HepG2 (cell line): Measurements from ENCODE around the gene C16orf54. TPM values are rescaled to one million over a fixed set of nuclear protein-coding genes. Genes with fewer than 3 reads are reported as not detected.

Source experiments
- ATAC-seq: fragments of 200-7000 bp; cut with Tn5 transposase; 3 replicates; pipeline ENCODE4 v1.9.1; 2020; ENCODE audit warnings: mild to moderate bottlenecking, moderate library complexity
- BruUV-seq: library from RNA; stranded (reverse); fragments of 400-500 nt; replicated peaks from 2 replicates; lab custom pipeline; 2021; lab: Mats Ljungman, UMichigan
- CTCF ChIA-PET: fragments of 300-600 bp; formaldehyde crosslinking; extraction: SDS; loops from one replicate; lab custom pipeline; 2021; ENCODE audit warnings: low total read pairs, inconsistent platforms, low intra/inter-chr PET ratio; lab: Yijun Ruan, JAX
- POLR2A ChIA-PET: fragments of 350-600 bp; sonication (Branson Sonifier 250); formaldehyde crosslinking; loops from one replicate; lab custom pipeline; 2020; ENCODE audit warnings: antibody characterized with exemption, inconsistent platforms; lab: Yijun Ruan, JAX
- DNase-seq: peaks from one replicate; pipeline ENCODE4 v3.0.0-alpha.2; 2015; ENCODE audit warnings: low spot score
- FAIRE-seq: peaks from 3 replicates; lab custom pipeline; 2011; peaks lifted over from hg19 to GRCh38; lab: Jason Lieb, UNC
- H2AFZ ChIP-seq: one replicate; pipeline ENCODE4 v1.6.1; 2011; ENCODE audit warnings: low read length, inconsistent platforms
- H3K27ac ChIP-seq: fragments of 300-600 bp; 3 replicates; pipeline ENCODE4 v1.8.0; 2011; ENCODE audit warnings: mixed run types, mild to moderate bottlenecking, mixed read lengths, low read length, inconsistent platforms; ENCODE audit not compliant: insufficient read depth; ENCODE audit errors: extremely low read length
- H3K27me3 ChIP-seq, 2 experiments: fragments of 200-600 bp in 1 of 2; 2 replicates in 1 of 2; 3 replicates in 1 of 2; pipeline versions ENCODE4 v1.6.0 to v1.8.0; 2011; ENCODE audit warnings: low read length in 2 of 2, mild to moderate bottlenecking in 2 of 2, moderate library complexity in 2 of 2, inconsistent platforms in 1 of 2; ENCODE audit not compliant: insufficient read depth in 2 of 2, control insufficient read depth in 1 of 2
- H3K36me3 ChIP-seq, 2 experiments: fragments of 200-600 bp in 1 of 2; replicated peaks in 1 of 2; 2 replicates in 1 of 2; 3 replicates in 1 of 2; pipeline versions ENCODE4 v1.5.1 to v1.8.0; 2011; ENCODE audit warnings: low read length in 2 of 2, inconsistent platforms in 1 of 2; ENCODE audit not compliant: insufficient read depth in 2 of 2, control insufficient read depth in 1 of 2
- H3K4me1 ChIP-seq: 2 replicates; pipeline ENCODE4 v1.5.1; 2012; ENCODE audit warnings: low read length, inconsistent platforms; ENCODE audit not compliant: insufficient read depth
- H3K4me2 ChIP-seq: 2 replicates; pipeline ENCODE4 v1.6.0; 2011; ENCODE audit warnings: low read depth, low read length, inconsistent platforms
- H3K4me3 ChIP-seq, 3 experiments: fragments of 200-600 bp in 1 of 3; sonication (generic), shearing (Covaris generic) in 1 of 3; replicated peaks in 1 of 3; 2 replicates each; pipeline ENCODE4 v1.5.1; 2011 to 2016; ENCODE audit warnings: low read length in 3 of 3, inconsistent platforms in 2 of 3, low read depth in 2 of 3, mild to moderate bottlenecking in 2 of 3, control low read depth in 1 of 3, mixed read lengths in 1 of 3; ENCODE audit not compliant: insufficient read depth in 1 of 3
- H3K79me2 ChIP-seq: one replicate; pipeline ENCODE4 v1.6.1; 2011; ENCODE audit warnings: low read length, inconsistent platforms; ENCODE audit not compliant: insufficient read depth
- H3K9ac ChIP-seq: 2 replicates; pipeline ENCODE4 v1.6.0; 2011; ENCODE audit warnings: mild to moderate bottlenecking, low read depth, low read length, inconsistent platforms; ENCODE audit not compliant: insufficient read depth
- H3K9me3 ChIP-seq: 2 replicates; pipeline ENCODE4 v1.5.1; 2012; ENCODE audit warnings: mild to moderate bottlenecking, low read length
- H4K20me1 ChIP-seq: 2 replicates; pipeline ENCODE4 v1.6.0; 2011; ENCODE audit warnings: inconsistent platforms, mild to moderate bottlenecking, low read length, moderate library complexity; ENCODE audit not compliant: insufficient read depth
- CTCF ChIP-seq: sonication (generic); formaldehyde crosslinking; IDR thresholded peaks from 2 replicates; pipeline ENCODE4 v1.5.0; 2020; ENCODE audit warnings: mild to moderate bottlenecking, missing genetic modification reagents, moderate library complexity
- DZIP1 ChIP-seq: sonication (generic); formaldehyde crosslinking; IDR thresholded peaks from 2 replicates; pipeline ENCODE4 v1.5.0; 2020; ENCODE audit warnings: mild to moderate bottlenecking, missing genetic modification reagents
- GATAD1 ChIP-seq: IDR thresholded peaks from 2 replicates; pipeline ENCODE4 v1.6.1; 2016; ENCODE audit warnings: missing genetic modification reagents, missing compliant biosample characterization
- HNRNPUL1 ChIP-seq: fragments of 200-400 bp; formaldehyde crosslinking; IDR thresholded peaks from 2 replicates; pipeline ENCODE4 v1.6.1; 2017; ENCODE audit warnings: low read depth, mild to moderate bottlenecking, low read length, moderate library complexity
- IKZF5 ChIP-seq: IDR thresholded peaks from 2 replicates; pipeline ENCODE4 v1.6.1; 2018; ENCODE audit warnings: missing genetic modification reagents, mild to moderate bottlenecking, missing compliant biosample characterization
- KLF16 ChIP-seq, 2 experiments: sonication (generic) in 1 of 2; formaldehyde crosslinking in 1 of 2; IDR thresholded peaks; 2 replicates each; pipeline versions ENCODE4 v1.6.1 to v1.8.0; 2016 to 2023; ENCODE audit warnings: missing genetic modification reagents in 2 of 2, missing compliant biosample characterization in 1 of 2
- RXRB ChIP-seq: IDR thresholded peaks from 2 replicates; pipeline ENCODE4 v1.6.1; 2016; ENCODE audit warnings: borderline replicate concordance, missing genetic modification reagents, missing compliant biosample characterization
- ZNF121 ChIP-seq: sonication (generic); formaldehyde crosslinking; IDR thresholded peaks from 2 replicates; pipeline ENCODE4 v1.5.0; 2020; ENCODE audit warnings: mild to moderate bottlenecking, missing genetic modification reagents
- ZNF224 ChIP-seq: sonication (generic); formaldehyde crosslinking; IDR thresholded peaks from 2 replicates; pipeline ENCODE4 v1.5.0; 2020; ENCODE audit warnings: mild to moderate bottlenecking, missing genetic modification reagents
- ZNF597 ChIP-seq: sonication (generic); formaldehyde crosslinking; IDR thresholded peaks from 2 replicates; pipeline ENCODE4 v1.5.0; 2020; ENCODE audit warnings: missing genetic modification reagents
- ZNF674 ChIP-seq: sonication (generic); formaldehyde crosslinking; IDR thresholded peaks from 2 replicates; pipeline ENCODE4 v1.5.0; 2020; ENCODE audit warnings: low read depth, mild to moderate bottlenecking, missing genetic modification reagents
- WGBS: methylation state at CpG from one replicate; pipeline ENCODE4 v1.1.6; 2017; ENCODE audit warnings: low lambda C conversion rate; 5-methylcytosine and 5-hydroxymethylcytosine counted together
- in situ Hi-C: cut with HindIII; loops from 2 replicates; pipeline ENCODE4 v1.10.0; 2017; ENCODE audit warnings: low pct_unique_long_range_greater_than_20kb; ENCODE audit not compliant: extremely low pct_ligation_motif_present
- intact Hi-C: fragments of 100-400 bp; cut with micrococcal nuclease; formaldehyde crosslinking; loops from one replicate; pipeline ENCODE4 v1.10.0; 2022; ENCODE audit not compliant: unreplicated experiment
- polyA plus RNA-seq, 8 experiments: library from polyadenylated mRNA; depleted of rRNA in 3 of 8; stranded (reverse) in 7 of 8; unstranded in 1 of 8; fragments of >200 nt; fragmentation: Illumina TruSeq in 4 of 8; extraction: Trizol in 4 of 8; gene quantifications; 2 replicates each; pipeline versions ENCODE4 v1.2.1 to v1.2.3, GENCODE V29; 2011 to 2016; ENCODE audit warnings: low read depth in 4 of 8, missing spikeins in 1 of 8, mixed read lengths in 1 of 8; ENCODE audit not compliant: insufficient read depth in 1 of 8
- total RNA-seq, 5 experiments: library from RNA; depleted of rRNA; stranded (reverse); fragments of >200 nt; fragmentation: Illumina TruSeq; extraction: Trizol; gene quantifications; 2 replicates each; pipeline ENCODE4 v1.2.3, GENCODE V29; 2016; ENCODE audit warnings: low read depth in 1 of 5

The C16orf54 gene
- total and polyA plus RNA-seq, 2 of the 13 experiments (the other 11 are each of a cell fraction or from before 2014, with no cell fraction given), result not detected

- TF ChIP-seq CTCF (CRISPR knock-in tag) (no peak), ZNF224 (CRISPR knock-in tag) (no peak), ZNF674 (CRISPR knock-in tag) (no peak), ZNF597 (no peak)
- TF ChIP-seq, all 625 proteins: peak for 0
Measured at GRCh38 chr16:29743475-29743826, 2.3 kb downstream of the C16orf54 start (continued).

- Histone ChIP-seq H3K9me3 (no peaks in the 10 kb centered on the region), H2AFZ (no peak overlapping the region), H3K4me1 (peaks cover 51% of the 10 kb centered on the region), H3K36me3 (no peaks in the 10 kb centered on the region), H4K20me1 (no peaks in the 10 kb centered on the region), H3K27ac (no peak overlapping the region), H3K4me3 (no peak overlapping the region), H3K27me3 (peaks cover 0 to 11% of the 10 kb centered on the region in 2 experiments; a peak in 4 of 5 replicates), H3K79me2 (no peaks in the 10 kb centered on the region), H3K4me2 (no peak overlapping the region)
- FAIRE-seq (no peak), DNase-seq (no peak), ATAC-seq (no peak)
- 44% methylated on average over 7 of the region's 7 CpGs for WGBS
- in situ Hi-C loops (no loop called here), intact Hi-C loops (no loop called here)
- no TSS peak for BruUV-seq
- POLR2A ChIA-PET, result no interaction called here
- CTCF ChIA-PET, result no interaction called here
- TF ChIP-seq IKZF5, result no peak
- no peak for TF ChIP-seq HNRNPUL1
- no peak for TF ChIP-seq RXRB
- TF ChIP-seq ZNF121 (CRISPR knock-in tag), result peak; percentile 89
- TF ChIP-seq GATAD1, result no peak
- no peak for TF ChIP-seq KLF16 (CRISPR knock-in tag; IDR thresholded peaks at IDR 0.05)
- no peak for TF ChIP-seq DZIP1 (CRISPR knock-in tag)
- TF ChIP-seq, all 625 proteins: peak for 1
- no peak overlapping the region for H3K9ac ChIP-seq
Measured at GRCh38 chr16:29742683-29743275, 3.0 kb downstream of the C16orf54 start.
